Testis (tissue), 2 donors: Measurements from ENCODE around the gene TMEM171.

ENCODE experiments used
- POLR2A ChIP-seq: fragments of 450-650 bp; IDR thresholded peaks from one replicate; pipeline ENCODE4 v1.6.1; 2017; ENCODE audit warnings: antibody characterized with exemption, mild to moderate bottlenecking, moderate library complexity
- TF ChIP-seq, protein P1 (sequence below), 3 experiments: fragments of 450-650 bp in 2 of 3; fragments of 200-600 bp in 1 of 3; sonication (generic) in 1 of 3; IDR thresholded peaks; one replicate each; pipeline ENCODE4 v1.5.1; 2016 to 2019; ENCODE audit warnings: antibody characterized with exemption in 3 of 3, mild to moderate bottlenecking in 2 of 3, moderate library complexity in 1 of 3

DNA sequence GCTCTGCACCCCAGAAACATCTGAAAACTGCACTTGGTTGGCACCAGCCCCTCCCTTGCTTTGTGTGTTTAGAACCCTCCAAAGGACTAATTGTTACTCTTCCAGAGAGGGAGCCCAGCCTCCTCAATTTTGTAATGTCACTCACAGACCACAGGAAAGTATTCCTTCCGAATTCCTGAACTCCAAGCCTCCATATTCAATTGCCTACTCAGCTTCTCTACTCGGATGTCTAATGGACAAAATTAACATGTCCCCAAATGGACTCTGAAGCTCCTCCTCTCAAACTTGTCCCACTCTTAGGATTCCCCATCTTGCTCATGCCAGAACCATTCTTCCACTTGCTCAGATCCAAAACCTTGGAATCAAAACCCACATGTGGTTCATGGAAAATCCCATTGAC lies 3.9 kb upstream of the TMEM171 start:
- TF ChIP-seq, protein P1, sequence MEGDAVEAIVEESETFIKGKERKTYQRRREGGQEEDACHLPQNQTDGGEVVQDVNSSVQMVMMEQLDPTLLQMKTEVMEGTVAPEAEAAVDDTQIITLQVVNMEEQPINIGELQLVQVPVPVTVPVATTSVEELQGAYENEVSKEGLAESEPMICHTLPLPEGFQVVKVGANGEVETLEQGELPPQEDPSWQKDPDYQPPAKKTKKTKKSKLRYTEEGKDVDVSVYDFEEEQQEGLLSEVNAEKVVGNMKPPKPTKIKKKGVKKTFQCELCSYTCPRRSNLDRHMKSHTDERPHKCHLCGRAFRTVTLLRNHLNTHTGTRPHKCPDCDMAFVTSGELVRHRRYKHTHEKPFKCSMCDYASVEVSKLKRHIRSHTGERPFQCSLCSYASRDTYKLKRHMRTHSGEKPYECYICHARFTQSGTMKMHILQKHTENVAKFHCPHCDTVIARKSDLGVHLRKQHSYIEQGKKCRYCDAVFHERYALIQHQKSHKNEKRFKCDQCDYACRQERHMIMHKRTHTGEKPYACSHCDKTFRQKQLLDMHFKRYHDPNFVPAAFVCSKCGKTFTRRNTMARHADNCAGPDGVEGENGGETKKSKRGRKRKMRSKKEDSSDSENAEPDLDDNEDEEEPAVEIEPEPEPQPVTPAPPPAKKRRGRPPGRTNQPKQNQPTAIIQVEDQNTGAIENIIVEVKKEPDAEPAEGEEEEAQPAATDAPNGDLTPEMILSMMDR (IDR thresholded peaks at IDR 0.05) = no peak
- TF ChIP-seq POLR2A = no peak
